Fibroblast of skin of back (primary cell): ENCODE results near the gene DRAXIN.

Experiments used
- DNase-seq: peaks from one replicate; pipeline ENCODE4 v3.0.0-alpha.2; 2013

DRAXIN gene

DNA sequence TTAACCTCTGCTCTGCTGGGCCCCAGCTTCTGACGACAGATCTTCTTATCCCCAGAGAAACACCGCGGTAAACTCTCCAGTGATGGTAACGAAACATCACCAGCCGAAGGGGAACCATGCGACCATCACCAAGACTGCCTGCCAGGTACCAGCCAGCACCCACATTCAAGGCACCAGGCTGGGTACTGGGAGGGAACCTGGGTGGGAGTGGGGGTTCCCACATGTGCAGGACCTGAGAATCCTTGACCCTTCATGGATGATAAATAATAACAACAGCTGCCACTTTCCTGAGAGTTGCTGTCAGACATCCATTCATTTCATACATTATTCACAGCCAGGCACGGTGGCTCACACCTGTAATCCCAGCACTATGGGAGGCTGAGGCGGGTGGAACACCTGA is 20.8 kb downstream of the DRAXIN start:
- no peak for DNase-seq

DNA sequence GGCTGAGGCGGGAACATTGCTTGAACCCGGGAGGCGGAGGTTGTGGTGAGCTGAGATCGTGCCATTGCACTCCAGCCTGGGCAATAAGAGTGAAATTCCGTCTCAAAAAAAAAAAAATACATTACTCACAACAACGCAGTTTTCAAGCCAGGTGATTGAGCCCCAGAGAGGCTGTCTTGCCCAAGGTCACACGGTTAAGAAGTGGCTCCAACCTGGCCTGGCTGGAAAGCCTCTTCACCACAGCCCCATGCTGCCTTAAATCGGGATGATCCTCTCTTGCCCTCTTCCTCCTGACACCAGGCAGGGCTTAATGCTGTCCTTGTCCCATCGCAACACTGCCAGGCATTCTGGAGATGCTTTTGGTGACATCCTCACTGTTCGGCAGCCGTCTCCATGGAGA is 21.6 kb downstream of the DRAXIN start:
- DNase-seq = no peak

DNA sequence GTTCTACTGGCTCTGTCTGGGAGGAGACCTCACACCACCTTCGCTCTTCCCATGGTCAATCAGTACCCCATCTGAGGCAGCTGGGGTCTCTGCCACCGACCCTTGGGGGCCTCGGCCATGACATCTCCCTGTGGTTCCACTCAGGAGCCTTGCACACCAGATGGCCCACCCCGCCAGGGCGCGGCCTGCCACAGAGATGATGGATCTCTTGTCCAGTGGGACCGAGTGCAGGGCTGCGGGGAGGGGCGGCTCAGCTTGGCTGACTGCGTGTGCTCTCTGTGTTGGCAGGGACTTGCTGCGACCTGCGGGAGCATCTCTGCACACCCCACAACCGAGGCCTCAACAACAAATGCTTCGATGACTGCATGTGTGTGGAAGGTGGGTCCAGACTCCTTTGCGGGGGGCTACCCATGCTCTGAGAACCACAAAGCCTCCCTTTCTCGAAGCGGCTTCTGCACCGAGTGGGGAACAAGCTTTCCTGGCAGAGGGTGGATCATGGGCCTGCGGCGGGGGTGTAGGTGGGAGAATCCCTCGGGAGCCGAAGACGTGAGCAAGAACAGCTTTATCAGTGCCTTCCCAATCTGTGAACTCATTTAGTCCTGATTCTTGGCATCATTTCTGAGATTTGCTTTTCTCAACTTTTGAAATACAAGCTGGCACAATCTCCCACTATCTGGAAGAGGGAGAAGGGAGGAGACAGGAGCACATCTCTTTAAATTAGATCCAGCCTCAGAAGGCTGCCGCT is 23.5 kb downstream of the DRAXIN start:
- no peak for DNase-seq

DNA sequence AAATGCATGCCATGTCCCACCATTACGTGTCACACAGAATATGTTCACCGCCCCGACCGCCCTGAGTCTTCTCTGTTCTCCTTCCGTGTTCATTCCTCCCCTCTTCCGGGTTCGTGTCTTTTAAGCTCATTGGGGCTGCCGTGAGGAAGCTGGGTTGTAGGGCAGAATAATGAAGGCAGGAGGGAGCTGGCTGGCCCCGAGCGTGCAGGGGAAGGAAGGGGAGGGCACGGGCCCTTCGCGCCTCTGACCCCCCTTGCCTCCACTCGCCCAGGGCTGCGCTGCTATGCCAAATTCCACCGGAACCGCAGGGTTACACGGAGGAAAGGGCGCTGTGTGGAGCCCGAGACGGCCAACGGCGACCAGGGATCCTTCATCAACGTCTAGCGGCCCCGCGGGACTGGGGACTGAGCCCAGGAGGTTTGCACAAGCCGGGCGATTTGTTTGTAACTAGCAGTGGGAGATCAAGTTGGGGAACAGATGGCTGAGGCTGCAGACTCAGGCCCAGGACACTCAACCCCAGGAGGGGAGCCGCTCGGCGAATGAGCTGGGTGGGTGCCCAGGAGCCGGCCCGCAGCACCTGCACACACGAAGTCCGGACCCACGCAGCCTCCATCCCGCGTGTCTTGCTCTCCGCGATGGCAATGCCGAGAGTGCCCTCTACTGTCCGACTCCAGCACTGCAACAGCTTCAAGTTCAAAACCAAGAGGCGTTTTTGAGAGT is 28.0 kb downstream of the DRAXIN start:
- peak; percentile 42 for DNase-seq

DNA sequence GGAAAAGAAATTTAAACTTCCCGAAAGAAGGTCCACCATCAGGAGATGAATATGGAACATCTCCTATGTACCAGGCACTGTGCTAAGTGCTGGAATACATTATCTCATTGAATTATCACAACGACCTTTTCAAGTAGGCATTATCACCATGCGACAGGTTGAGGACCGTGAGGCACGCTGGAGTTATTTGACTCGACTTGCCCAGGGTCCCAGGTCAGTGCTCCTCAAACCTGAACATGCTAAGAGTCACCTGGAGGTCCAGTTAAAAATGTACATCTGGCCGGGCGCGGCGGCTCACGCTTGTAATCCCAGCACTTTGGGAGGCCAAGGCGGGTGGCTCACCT is 28.5 kb downstream of the DRAXIN start:
- DNase-seq = no peak

DNA sequence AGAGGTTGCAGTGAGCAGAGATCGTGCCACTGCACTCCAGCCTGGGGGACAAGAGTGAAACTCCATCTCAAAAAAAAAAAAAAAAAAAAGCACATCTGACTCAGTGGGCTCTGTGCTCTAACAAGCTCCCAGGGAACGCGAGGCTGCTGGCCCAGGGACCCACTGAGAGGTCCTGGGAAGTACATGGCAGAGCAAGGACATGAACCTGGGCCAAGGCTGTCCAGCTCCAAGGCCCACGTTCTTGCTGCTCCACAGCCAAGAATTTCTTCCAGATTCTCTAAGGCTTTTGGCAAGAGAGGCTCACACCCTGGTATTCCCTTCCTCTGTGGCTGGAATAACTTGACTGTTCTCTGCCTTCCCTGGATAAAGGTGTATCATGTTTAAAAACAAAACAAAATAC is 29.0 kb downstream of the DRAXIN start:
- no peak for DNase-seq

DNA sequence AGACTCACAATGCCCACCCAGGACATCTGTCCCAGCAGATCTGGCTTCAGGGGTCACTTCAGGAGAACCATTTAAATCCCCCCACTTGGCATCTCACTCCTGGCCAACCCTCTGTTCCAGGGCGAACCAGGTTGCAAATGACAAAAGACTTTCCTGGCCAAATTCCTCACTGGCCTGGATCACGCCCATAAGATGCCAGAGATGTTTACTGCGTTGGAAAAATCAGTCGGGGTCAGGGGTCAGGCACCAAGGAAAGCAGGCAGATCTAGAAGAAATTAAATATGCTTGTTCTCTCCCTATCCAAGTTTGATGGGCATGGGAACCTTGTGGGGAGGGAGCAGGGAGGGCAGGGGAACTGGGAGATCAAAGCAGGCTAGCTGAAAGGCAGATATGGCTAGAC is 29.8 kb downstream of the DRAXIN start:
- DNase-seq = no peak

DNA sequence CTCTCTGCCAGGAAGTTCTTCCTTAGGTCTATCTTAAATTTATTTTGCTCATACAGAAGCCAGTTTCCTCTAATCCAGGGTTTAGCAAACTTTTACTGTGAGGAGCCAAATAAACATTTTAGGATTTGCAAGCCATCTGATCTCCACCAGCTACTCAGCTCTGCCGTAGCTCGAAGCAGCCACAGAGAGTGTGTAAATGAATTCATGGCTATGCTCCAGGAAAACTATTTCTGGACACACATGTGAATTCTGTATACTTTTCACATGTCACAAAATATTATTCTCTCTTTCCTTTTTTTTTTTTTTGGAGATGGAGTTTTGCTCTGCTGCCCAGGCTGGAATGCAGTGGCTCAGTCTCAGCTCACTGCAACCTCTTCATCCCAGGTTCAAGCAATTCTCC is 31.0 kb downstream of the DRAXIN start:
- no peak for DNase-seq

DNA sequence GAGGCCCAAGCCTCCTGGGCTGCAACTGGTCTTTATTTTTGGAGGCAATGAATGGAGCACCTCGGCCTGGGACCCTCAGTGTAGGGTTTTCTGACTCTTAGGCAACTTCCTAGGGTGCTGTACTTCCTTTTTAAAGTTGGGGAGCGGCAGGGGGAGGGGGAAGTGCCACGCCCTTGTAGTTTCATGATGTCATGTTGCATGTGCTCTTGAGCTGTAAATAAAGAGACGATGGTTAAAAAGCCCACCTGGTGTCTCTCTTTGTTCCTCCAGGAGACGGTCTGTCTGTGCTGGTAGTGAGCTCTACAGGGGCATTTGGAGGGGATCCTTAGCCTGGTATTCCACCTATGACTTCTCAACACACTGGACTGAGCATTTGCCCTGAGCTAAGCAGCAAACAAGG is 34.1 kb downstream of the DRAXIN start:
- DNase-seq = no peak

DNA sequence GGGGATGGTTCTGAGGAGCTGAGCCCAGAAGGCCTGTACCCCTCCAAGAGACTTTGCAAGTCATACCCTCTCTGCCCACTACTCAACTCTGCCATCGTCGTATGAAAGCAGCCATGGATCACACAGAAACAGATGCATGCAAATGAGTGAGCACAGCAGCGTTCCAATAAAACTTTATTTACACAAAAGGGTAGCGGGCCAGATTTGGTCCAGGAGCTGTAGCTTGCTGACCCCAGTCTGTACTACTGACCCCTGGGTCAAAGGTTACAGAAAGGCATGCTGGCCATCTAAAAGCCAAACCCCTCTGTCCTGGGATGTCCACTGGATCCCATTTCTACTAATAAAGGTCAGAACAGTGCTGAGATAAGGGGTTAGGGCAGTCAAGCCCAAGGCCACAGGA is 35.6 kb downstream of the DRAXIN start:
- DNase-seq = no peak

DNA sequence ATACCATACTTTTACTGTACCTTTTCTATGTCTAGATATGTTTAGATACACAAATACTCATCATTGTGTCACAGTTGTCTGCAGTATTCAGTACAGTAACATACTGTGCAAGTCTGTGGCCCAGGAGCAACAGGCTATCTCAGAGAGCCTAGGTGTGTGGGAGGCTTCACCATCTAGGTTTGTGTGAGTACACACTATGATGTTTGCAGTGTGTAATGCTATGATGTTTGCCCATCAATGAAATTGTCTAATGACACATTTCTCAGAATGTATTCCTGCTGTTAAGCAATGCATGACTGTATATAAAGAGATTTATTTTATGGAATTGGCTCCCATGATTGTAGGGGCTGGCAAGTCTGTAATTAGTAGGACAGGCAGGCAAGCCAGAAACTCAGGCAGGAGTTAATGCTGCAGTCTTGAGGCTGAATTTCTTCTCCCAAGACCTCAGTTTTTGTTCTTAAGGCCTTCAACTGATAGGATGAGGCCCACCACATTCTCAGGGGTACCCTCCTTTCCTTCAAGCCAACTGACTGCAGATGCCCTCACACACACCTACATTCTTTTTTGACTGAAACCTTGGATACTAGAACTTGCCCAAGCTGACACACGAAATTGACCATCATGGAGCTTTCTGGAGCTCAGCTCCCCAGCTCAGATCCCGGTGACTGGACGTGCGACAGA is 36.8 kb downstream of the DRAXIN start:
- DNase-seq = no peak

DNA sequence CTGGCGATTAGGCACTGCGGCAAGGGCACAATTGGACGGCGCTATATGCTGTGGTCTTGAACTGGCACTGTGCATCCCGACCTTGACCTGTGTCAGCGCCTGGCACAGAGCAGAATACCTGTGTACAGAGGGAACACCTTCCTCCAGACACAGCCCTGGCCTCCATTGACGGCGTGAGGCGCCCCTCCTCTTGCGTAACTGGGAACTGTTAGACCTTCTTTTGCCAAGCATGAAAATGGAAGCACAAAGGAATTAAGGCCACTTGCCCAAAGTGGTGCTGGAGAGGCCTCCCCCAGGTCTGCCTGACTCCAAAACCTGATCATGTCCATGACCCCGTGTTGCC is 37.6 kb downstream of the DRAXIN start:
- no peak for DNase-seq

DNA sequence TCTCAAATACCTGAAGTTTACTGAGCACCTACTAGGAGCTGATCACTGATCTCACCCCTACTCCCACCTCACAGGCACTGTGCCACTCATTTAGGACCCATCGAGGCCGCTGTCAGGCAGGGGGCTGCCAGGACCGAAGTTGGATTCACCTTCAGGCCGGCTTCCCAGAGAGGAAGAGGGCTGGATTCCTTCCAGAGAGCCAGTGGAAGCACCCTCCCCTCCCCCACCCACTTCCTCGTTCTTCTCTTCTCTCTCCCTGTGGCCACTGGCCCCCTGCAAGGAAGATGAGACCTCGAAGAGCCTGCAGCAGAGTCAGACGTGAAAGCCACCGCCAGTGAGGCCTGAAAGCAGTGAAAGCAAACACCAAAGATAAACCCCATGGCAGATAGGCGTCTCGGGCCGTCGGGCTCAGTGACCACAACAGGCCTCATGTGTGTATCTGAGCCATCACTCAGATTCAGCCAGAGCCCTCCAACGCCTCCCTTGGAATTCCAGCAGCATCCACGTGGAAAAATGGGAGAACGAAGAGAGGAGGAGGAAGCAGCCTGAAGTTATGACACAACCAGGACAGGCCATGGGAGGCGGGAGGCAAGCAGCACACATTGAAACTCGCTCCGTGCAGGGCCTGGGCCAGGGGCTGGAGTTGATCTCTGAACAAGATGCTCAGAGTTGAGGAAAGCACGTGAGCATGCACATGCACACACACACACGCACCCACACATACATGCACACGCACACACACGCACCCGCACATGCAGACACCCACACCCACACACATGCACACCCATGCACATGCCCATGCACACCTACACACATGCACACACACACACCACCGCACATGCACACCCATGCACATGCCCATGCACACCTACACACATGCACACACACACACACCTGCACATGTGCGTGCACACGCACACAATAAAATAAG is 38.3 kb downstream of the DRAXIN start:
- DNase-seq = no peak

DNA sequence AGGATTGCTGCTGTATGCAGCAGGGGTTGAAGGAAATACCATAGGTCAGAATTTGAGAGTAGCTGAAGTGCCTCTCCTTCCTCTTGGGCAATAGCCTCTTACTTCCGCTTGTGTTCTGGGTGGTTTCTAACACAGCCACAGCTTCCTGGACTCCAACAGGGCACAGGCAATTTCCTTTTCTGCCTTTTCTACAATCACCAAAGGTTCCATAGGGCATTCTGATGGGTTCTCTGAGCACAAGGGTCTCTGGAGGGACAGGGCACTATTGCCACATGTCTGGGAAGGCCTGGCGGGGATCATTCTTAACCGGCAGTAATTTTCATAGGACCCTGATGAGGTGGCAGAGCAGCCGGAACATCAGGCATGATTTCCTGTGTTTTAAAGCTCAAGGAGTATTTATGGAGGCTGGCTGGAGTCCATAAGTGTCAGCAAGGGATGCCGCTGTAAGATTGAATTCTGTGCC is 39.0 kb downstream of the DRAXIN start:
- DNase-seq = no peak

DNA sequence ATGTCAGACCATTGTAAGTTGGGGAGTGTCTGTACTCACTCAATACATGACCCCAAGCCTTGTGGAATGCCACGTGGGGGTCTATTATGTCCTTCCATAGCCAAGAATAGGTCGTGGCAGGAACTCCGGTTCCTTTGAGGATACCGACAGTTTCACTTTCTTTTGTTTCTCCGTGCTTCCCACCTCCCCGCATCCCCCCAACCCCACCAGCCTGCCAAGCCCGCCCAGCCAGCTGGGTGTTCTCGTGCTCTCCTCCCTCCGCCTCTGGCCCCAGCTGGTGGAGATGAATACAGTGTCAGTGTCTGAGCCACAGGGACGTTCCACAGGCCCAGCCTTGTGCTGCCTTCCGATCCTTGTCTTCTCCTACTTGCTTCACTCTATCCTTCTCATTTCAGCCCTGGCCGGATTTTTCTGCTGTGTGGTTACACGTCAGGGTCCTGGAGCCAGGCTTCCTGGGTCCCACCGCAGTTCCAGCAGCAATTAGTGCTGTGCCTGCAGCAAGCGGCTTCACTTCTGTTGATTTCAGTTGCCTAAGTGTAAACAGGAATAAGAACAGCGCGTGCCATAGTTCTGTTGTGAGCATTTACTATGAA is 40.3 kb downstream of the DRAXIN start:
- peak; percentile 58 for DNase-seq

DNA sequence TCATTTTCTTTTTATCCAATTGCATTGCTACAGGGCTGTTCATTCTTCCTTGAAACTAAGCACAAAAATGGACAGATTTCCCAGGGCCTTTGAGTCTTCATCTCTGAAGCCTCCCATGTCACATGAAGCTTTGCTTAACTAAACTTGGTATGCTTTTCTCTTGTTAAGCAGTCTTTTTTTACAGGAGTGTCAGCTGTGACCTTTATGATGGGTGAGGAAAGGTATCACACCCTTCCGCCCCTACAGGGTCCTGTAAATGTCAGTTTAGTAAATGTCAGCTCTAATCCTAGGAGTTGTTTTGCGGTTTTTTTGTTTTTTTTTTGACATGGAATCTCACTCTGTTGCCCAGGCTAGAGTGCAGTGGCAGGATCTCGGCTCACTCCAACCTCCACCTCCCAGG is 41.8 kb downstream of the DRAXIN start:
- no peak for DNase-seq

DNA sequence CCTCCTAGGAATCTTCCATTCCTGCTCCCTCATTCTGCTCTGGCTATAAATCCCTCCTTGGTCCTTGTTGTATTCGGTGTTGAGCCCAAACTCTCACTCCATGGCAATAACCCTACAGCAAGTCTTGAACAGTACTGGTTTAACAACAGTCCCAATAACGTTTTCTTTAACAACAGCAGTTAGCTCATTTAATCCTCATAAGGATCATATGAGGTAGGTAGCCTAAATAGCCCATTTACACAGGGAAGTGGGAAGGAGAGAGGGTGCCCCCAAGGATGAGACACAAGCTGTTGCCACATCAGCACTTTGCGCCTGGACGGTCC is 44.0 kb downstream of the DRAXIN start:
- no peak for DNase-seq

DNA sequence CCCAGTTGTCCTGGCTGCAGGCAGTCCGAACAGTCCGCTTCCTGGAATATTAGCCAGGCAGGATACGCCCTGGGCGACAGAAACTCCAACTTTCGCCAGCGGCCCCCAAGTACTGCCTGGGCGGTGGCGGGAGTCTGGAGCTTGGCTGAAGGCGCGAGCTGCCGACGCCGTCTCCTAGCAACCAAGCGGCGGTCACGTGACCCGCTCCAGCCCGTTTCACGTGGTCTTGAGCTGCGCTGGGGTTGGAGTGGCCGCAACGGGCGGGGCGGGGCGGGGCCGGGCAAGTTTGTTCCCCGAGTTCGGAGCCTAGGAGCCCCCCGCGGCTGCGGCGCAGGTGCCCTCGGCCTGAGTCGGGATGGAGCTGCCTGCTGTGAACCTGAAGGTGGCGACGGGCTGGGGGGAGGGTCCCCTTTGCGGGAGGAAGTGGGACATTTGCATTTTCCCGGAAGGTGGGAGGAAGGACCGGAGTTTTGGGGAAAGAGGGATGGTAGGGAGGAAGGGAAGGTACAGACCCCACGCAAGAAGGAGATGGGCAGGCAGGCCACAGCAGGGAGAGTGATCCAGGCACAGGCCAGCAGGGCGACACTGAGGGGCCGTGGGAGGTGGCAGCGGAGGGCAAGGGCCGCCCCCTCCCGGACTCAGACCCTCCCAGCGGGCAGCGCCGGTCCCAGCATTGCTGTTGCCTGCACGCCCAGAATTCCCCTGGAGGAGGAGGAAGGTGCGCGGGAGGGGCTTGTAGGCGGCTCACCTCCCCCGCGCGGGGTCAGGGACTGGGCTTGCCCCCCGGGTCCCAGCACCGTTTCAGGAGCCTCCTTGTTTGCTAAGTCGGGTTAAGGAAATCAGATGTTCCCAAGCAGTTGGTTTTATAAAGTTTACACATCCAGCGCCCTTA is 44.6 kb downstream of the DRAXIN start, which contains the start of gene AGTRAP:
AGTRAP (plus strand) TSS at position 283 of the 892 bp plus-strand sequence; CDS start at position 356, 73 bp downstream.
- peak; percentile 88 for DNase-seq

DNA sequence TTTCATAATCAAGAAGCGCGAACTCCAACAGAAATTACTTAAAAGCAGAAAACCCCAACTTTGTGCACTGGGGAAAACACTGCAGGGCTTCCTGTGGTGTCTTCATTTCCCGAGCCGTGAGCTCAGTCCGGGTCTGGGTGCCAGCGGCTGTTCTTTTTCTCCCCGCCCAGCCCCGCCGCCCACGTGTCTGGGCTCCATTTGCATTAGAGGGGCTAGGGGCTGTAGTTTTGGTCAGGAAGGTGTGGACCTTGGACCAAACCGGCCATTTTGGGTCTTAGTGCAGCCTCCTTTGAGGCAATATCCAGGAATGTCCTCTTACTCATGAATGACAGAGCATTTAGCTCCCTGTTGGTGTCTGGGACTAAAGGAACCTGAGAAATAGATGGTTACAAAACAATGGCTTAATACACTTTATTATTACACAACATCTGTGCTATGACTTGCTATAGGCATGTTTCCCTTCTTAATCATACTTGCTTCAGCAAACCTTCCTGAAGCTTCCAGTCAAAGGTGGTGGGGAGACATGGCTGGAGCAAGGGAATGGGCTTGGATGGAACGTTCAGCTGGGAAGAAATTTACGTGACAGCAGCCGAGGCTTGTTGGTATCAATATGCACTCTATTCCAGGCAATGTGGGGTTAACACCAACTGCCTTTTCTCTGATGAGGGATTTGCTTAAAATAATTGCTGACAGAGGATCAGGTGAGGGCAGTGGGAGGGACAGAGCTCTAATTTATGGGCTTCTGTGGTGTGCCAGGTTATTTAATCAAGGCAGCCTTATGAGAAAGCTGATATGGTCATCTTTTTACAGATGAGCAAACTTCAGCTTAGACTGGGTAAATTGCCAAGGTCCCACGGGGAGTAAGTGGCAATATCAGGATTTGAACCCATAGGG is 45.5 kb downstream of the DRAXIN start:
- DNase-seq = peak; percentile 57

DNA sequence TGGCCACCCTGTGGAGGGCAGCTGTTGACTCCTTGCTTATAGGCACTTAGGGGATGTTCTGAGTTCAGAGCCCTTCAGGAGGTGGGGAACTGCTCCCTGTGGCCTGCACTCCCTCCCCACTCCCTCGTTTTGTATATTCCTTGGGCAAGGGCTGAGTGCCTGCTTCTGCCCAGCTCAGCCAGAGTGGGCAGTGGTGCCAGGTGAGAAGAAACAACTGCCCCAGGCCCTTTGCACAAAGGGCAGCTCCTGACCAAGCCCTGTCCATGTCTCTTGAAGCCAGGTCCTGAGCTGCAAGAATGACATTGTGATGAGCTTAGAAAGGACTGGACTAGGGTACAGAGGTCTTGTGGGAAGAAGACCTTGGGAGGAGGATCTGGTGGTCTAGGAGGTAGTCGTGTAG is 46.6 kb downstream of the DRAXIN start:
- no peak for DNase-seq
